Glomerular visceral epithelial cell (primary cell): ENCODE measurements around the gene PRKCQ.

ENCODE experiments used
- DNase-seq: peaks from one replicate; pipeline ENCODE4 v3.0.0-alpha.2; 2016; ENCODE audit errors: extremely low spot score

The PRKCQ gene

GRCh38 chr10:6406220-6407033 is 173.6 kb downstream of the PRKCQ start:
- DNase-seq, result no peak

GRCh38 chr10:6405713-6406112 is 174.4 kb downstream of the PRKCQ start:
- DNase-seq, result no peak

- no peak for DNase-seq
These were observed 175.7 kb downstream of the PRKCQ start for GRCh38 chr10:6404127-6405072.

GRCh38 chr10:6402960-6403359 is 177.1 kb downstream of the PRKCQ start:
- no peak for DNase-seq

- DNase-seq, result no peak
These were observed 177.7 kb downstream of the PRKCQ start for GRCh38 chr10:6402349-6402709.

GRCh38 chr10:6401558-6402348 is 178.3 kb downstream of the PRKCQ start:
- peak; percentile 88 for DNase-seq

GRCh38 chr10:6400821-6401465 is 179.1 kb downstream of the PRKCQ start:
- no peak for DNase-seq

- no peak for DNase-seq
These were observed 179.7 kb downstream of the PRKCQ start for GRCh38 chr10:6400331-6400730.

- DNase-seq, result no peak
These were observed 180.2 kb downstream of the PRKCQ start for GRCh38 chr10:6399879-6400278.

GRCh38 chr10:6399231-6399741 is 180.8 kb downstream of the PRKCQ start:
- DNase-seq, result peak; percentile 29

- DNase-seq, result no peak
These were observed 181.7 kb downstream of the PRKCQ start for GRCh38 chr10:6398399-6398798.

- no peak for DNase-seq
These were observed 183.4 kb downstream of the PRKCQ start for GRCh38 chr10:6396652-6397051.

GRCh38 chr10:6396226-6396625 is 183.8 kb downstream of the PRKCQ start:
- no peak for DNase-seq

GRCh38 chr10:6395606-6396005 is 184.5 kb downstream of the PRKCQ start:
- DNase-seq, result no peak

- no peak for DNase-seq
These were observed 186.0 kb downstream of the PRKCQ start for GRCh38 chr10:6394084-6394483.

- DNase-seq, result no peak
These were observed 186.9 kb downstream of the PRKCQ start for GRCh38 chr10:6393168-6393567.

- DNase-seq, result no peak
These were observed 189.7 kb downstream of the PRKCQ start for GRCh38 chr10:6390213-6390845.

GRCh38 chr10:6388261-6388893 is 191.7 kb downstream of the PRKCQ start:
- no peak for DNase-seq

- DNase-seq, result no peak
These were observed 193.1 kb downstream of the PRKCQ start for GRCh38 chr10:6386960-6387359.

- no peak for DNase-seq
These were observed 193.7 kb downstream of the PRKCQ start for GRCh38 chr10:6386346-6386745.
